ENCODE results near the gene ADGRG6.

- TF ChIP-seq CTCF (IDR thresholded peaks at IDR 0.05; ENCODE audit: low read length): no peak
- no peak for TF ChIP-seq EZH2 (IDR thresholded peaks at IDR 0.05; ENCODE audit: borderline replicate concordance, low read length)
These were observed 22.2 kb upstream of the ADGRG6 start for GRCh38 chr6:142279350-142280180.

Data from OCI-LY1 (cell line).